HFFc6 (cell line): ENCODE results near the gene CTSK. TPM values are rescaled to one million over a fixed set of nuclear protein-coding genes. Genes with fewer than 3 reads are reported as not detected.

Source experiments
- DNase-seq: peaks from one replicate; pipeline ENCODE4 v3.0.0-alpha.2; 2018
- H3K27ac Mint-ChIP-seq: 2 replicates; pipeline ENCODE4 v1.8.0; 2020; ENCODE audit warnings: mild to moderate bottlenecking, mixed read lengths
- H3K27me3 Mint-ChIP-seq: 2 replicates; pipeline ENCODE4 v1.8.0; 2021; ENCODE audit warnings: mild to moderate bottlenecking, moderate library complexity, mixed read lengths; ENCODE audit not compliant: insufficient read depth
- H3K36me3 Mint-ChIP-seq: 2 replicates; pipeline ENCODE4 v1.8.0; 2021; ENCODE audit warnings: low read depth, mixed read lengths
- H3K4me1 Mint-ChIP-seq: 2 replicates; pipeline ENCODE4 v1.8.0; 2020; ENCODE audit warnings: low read depth, mixed read lengths
- H3K4me3 Mint-ChIP-seq: 2 replicates; pipeline ENCODE4 v1.8.0; 2020; ENCODE audit warnings: mild to moderate bottlenecking, moderate library complexity, mixed read lengths
- H3K9me3 Mint-ChIP-seq: 2 replicates; pipeline ENCODE4 v1.8.0; 2020; ENCODE audit warnings: mild to moderate bottlenecking, mixed read lengths
- CTCF ChIP-seq: fragments of 200-600 bp; sonication (generic); IDR thresholded peaks from 2 replicates; pipeline ENCODE4 v1.5.0; 2021; ENCODE audit warnings: antibody characterized with exemption, mild to moderate bottlenecking
- total RNA-seq, 6 experiments: library from RNA; stranded (reverse); fragmentation: NEBNext Ultra II Directional; extraction: Animal tissue kit (Norgen Biotek cat#: 25700); gene quantifications; 2 replicates in 1 of 6; 3 replicates in 5 of 6; pipeline ENCODE4 v1.2.3, GENCODE V29; 2021

The CTSK gene
- total RNA-seq, 6 experiments from 2014 or later: 8.5 to 104 (median 101) TPM

GRCh38 chr1:150829751-150830150 is 21.7 kb upstream of the CTSK start:
- Mint-ChIP-seq H3K27me3 (no peaks in the 10 kb centered on the region), H3K4me3 (no peak overlapping the region), H3K36me3 (peaks cover 36% of the 10 kb centered on the region), H3K27ac (no peak overlapping the region), H3K9me3 (no peaks in the 10 kb centered on the region), H3K4me1 (no peaks in the 10 kb centered on the region)
- no peak for DNase-seq
- peak; percentile 73 for TF ChIP-seq CTCF

- H3K9me3 Mint-ChIP-seq: no peaks in the 10 kb centered on the region
- peaks cover 29% of the 10 kb centered on the region for H3K36me3 Mint-ChIP-seq
- no peaks in the 10 kb centered on the region; the same call in 1 of the 2 replicates for H3K27me3 Mint-ChIP-seq
- no peak overlapping the region for H3K4me3 Mint-ChIP-seq
- no peak overlapping the region for H3K27ac Mint-ChIP-seq
- TF ChIP-seq CTCF: no peak
- H3K4me1 Mint-ChIP-seq: peaks cover 1% of the 10 kb centered on the region
- DNase-seq: no peak
Observed at GRCh38 chr1:150826299-150826698, 18.2 kb upstream of the CTSK start.

- no peaks in the 10 kb centered on the region; the same call in 1 of the 2 replicates for H3K27me3 Mint-ChIP-seq
- TF ChIP-seq CTCF: no peak
- no peak for DNase-seq
- H3K27ac Mint-ChIP-seq: no peak overlapping the region
- H3K4me1 Mint-ChIP-seq: peaks cover 9% of the 10 kb centered on the region
- no peaks in the 10 kb centered on the region for H3K9me3 Mint-ChIP-seq
- H3K4me3 Mint-ChIP-seq: no peak overlapping the region
- peaks cover 20% of the 10 kb centered on the region for H3K36me3 Mint-ChIP-seq
Observed at GRCh38 chr1:150820730-150821512, 12.9 kb upstream of the CTSK start.

GRCh38 chr1:150815871-150816270 is 7.8 kb upstream of the CTSK start:
- Mint-ChIP-seq H3K27me3 (no peaks in the 10 kb centered on the region), H3K4me1 (peaks cover 3% of the 10 kb centered on the region), H3K4me3 (no peak overlapping the region), H3K36me3 (peaks cover 13% of the 10 kb centered on the region; the same call in 1 of the 2 replicates), H3K9me3 (no peaks in the 10 kb centered on the region), H3K27ac (no peak overlapping the region)
- DNase-seq: no peak
- TF ChIP-seq CTCF: no peak

GRCh38 chr1:150813028-150813707 is 5.1 kb upstream of the CTSK start:
- TF ChIP-seq CTCF: peak; percentile 86
- peak; percentile 62 for DNase-seq
- Mint-ChIP-seq H3K27me3 (no peaks in the 10 kb centered on the region), H3K4me3 (no peak overlapping the region), H3K27ac (no peak overlapping the region), H3K9me3 (no peaks in the 10 kb centered on the region), H3K36me3 (peaks cover 5% of the 10 kb centered on the region; the same call in 1 of the 2 replicates), H3K4me1 (peaks cover 23% of the 10 kb centered on the region)
